Measurements from ENCODE around the gene PMM2. TPM values are rescaled to one million over a fixed set of nuclear protein-coding genes. Genes with fewer than 3 reads are reported as not detected.

Gene PMM2
- total and polyA plus RNA-seq, 9 of the 15 experiments (the other 6 are each of a cell fraction or from before 2014, with no cell fraction given), result 5.6 to 42.7 (median 25.9) TPM

- TF ChIP-seq, protein P1, sequence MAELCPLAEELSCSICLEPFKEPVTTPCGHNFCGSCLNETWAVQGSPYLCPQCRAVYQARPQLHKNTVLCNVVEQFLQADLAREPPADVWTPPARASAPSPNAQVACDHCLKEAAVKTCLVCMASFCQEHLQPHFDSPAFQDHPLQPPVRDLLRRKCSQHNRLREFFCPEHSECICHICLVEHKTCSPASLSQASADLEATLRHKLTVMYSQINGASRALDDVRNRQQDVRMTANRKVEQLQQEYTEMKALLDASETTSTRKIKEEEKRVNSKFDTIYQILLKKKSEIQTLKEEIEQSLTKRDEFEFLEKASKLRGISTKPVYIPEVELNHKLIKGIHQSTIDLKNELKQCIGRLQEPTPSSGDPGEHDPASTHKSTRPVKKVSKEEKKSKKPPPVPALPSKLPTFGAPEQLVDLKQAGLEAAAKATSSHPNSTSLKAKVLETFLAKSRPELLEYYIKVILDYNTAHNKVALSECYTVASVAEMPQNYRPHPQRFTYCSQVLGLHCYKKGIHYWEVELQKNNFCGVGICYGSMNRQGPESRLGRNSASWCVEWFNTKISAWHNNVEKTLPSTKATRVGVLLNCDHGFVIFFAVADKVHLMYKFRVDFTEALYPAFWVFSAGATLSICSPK (IDR thresholded peaks at IDR 0.05; ENCODE audit: borderline replicate concordance), result no peak
- TF ChIP-seq ZNF197 (CRISPR knock-in tag; IDR thresholded peaks at IDR 0.05; ENCODE audit: low read depth) (no peak), ZKSCAN1 (IDR thresholded peaks at IDR 0.05; ENCODE audit: low read depth, low read length) (no peak), SIX5 (IDR thresholded peaks at IDR 0.05; ENCODE audit: borderline replicate concordance in 1 of 2, insufficient read depth in 1 of 2, low read depth in 1 of 2, low read length in 2 of 2) (no peak), ZNF124 (CRISPR knock-in tag; IDR thresholded peaks at IDR 0.05) (no peak), SMARCA5 (IDR thresholded peaks at IDR 0.05) (peak; percentile 96), FOXJ2 (tag; IDR thresholded peaks at IDR 0.05) (no peak), SNIP1 (IDR thresholded peaks at IDR 0.05; ENCODE audit: low read depth) (no peak), FOXA1 (IDR thresholded peaks at IDR 0.05; ENCODE audit: borderline replicate concordance) (no peak), ZNF395 (CRISPR knock-in tag; IDR thresholded peaks at IDR 0.05) (no peak), ZNF57 (CRISPR knock-in tag; IDR thresholded peaks at IDR 0.05) (no peak), IRF2 (CRISPR knock-in tag; IDR thresholded peaks at IDR 0.05) (no peak), LEF1 (IDR thresholded peaks at IDR 0.05) (no peak), DEAF1 (CRISPR knock-in tag; IDR thresholded peaks at IDR 0.05) (no peak), ZNF511 (CRISPR knock-in tag; IDR thresholded peaks at IDR 0.05) (no peak), ZBTB9 (CRISPR knock-in tag; IDR thresholded peaks at IDR 0.05) (no peak), BCOR (IDR thresholded peaks at IDR 0.05) (peak; percentile 93), ETV5 (CRISPR knock-in tag; IDR thresholded peaks at IDR 0.05; ENCODE audit: low read depth) (no peak)
- TF ChIP-seq, protein P2, sequence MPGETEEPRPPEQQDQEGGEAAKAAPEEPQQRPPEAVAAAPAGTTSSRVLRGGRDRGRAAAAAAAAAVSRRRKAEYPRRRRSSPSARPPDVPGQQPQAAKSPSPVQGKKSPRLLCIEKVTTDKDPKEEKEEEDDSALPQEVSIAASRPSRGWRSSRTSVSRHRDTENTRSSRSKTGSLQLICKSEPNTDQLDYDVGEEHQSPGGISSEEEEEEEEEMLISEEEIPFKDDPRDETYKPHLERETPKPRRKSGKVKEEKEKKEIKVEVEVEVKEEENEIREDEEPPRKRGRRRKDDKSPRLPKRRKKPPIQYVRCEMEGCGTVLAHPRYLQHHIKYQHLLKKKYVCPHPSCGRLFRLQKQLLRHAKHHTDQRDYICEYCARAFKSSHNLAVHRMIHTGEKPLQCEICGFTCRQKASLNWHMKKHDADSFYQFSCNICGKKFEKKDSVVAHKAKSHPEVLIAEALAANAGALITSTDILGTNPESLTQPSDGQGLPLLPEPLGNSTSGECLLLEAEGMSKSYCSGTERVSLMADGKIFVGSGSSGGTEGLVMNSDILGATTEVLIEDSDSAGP (CRISPR knock-in tag; IDR thresholded peaks at IDR 0.05), result no peak
Observed at GRCh38 chr16:8775359-8775758, 22.3 kb upstream of the PMM2 start (continued).

All from K562 (cell line).